K562 (cell line): ENCODE data around the gene MBD3L4. TPM values are rescaled to one million over a fixed set of nuclear protein-coding genes. Genes with fewer than 3 reads are reported as not detected.
"Not testable (repeated sequence)": the region's sequence is repeated elsewhere in the genome, so short reads cannot be mapped to it uniquely, and the experiment has no call there.

Source experiments
- ATAC-seq: fragments of 200-7000 bp; cut with Tn5 transposase; 3 replicates; pipeline ENCODE4 v1.9.1; 2020; ENCODE audit warnings: moderate library complexity
- BruUV-seq: library from RNA; stranded (reverse); fragments of 400-500 nt; replicated peaks from 2 replicates; lab custom pipeline; 2021; lab: Mats Ljungman, UMichigan
- CTCF ChIA-PET: fragments of 300-600 bp; formaldehyde crosslinking; extraction: SDS; loops from one replicate; lab custom pipeline; 2021; ENCODE audit warnings: low intra/inter-chr PET ratio; lab: Yijun Ruan, JAX
- POLR2A ChIA-PET: fragments of 300-600, 350-650 bp; sonication (Branson Sonifier 250); formaldehyde crosslinking; extraction: SDS; loops from one replicate; lab custom pipeline; 2021; ENCODE audit warnings: antibody characterized with exemption, inconsistent platforms; lab: Yijun Ruan, JAX
- DNase-seq, 4 experiments: peaks; one replicate each; pipeline versions ENCODE4 v3.0.0 to v3.0.0-alpha.2; 2011 to 2018; ENCODE audit warnings: low spot score in 3 of 4, mixed read lengths in 3 of 4; ENCODE audit errors: extremely low read depth in 1 of 4
- FAIRE-seq: peaks from 2 replicates; lab custom pipeline; 2011; peaks lifted over from hg19 to GRCh38; lab: Jason Lieb, UNC
- H2AFZ ChIP-seq: 2 replicates; pipeline ENCODE4 v1.6.0; 2011; ENCODE audit warnings: low read depth, low read length, control low read depth, inconsistent platforms
- H3K27ac ChIP-seq: fragments of 200-600 bp; 3 replicates; pipeline ENCODE4 v1.8.0; 2011; ENCODE audit warnings: low read depth, mild to moderate bottlenecking, control low read depth, inconsistent platforms, low read length, moderate library complexity, mixed read lengths; ENCODE audit errors: extremely low read depth
- H3K27me3 ChIP-seq, 2 experiments: fragments of 300-600 bp in 1 of 2; 2 replicates in 1 of 2; 3 replicates in 1 of 2; pipeline versions ENCODE4 v1.6.0 to v1.8.0; 2011; ENCODE audit warnings: inconsistent platforms in 2 of 2, low read length in 2 of 2, mild to moderate bottlenecking in 1 of 2, mixed read lengths in 1 of 2, moderate library complexity in 1 of 2; ENCODE audit not compliant: control insufficient read depth in 2 of 2, insufficient read depth in 2 of 2
- H3K36me3 ChIP-seq: fragments of 300-600 bp; 3 replicates; pipeline ENCODE4 v1.8.0; 2011; ENCODE audit warnings: mild to moderate bottlenecking, low read length, inconsistent platforms; ENCODE audit not compliant: control insufficient read depth, insufficient read depth
- H3K4me1 ChIP-seq, 2 experiments: fragments of 200-600 bp in 1 of 2; replicated peaks in 1 of 2; 2 replicates in 1 of 2; 3 replicates in 1 of 2; pipeline versions ENCODE4 v1.5.1 to v1.8.0; 2011; ENCODE audit warnings: inconsistent platforms in 2 of 2, low read length in 2 of 2, mild to moderate bottlenecking in 1 of 2, mixed read lengths in 1 of 2, moderate library complexity in 1 of 2; ENCODE audit not compliant: control insufficient read depth in 2 of 2, insufficient read depth in 2 of 2
- H3K4me2 ChIP-seq: 2 replicates; pipeline ENCODE4 v1.6.1; 2011; ENCODE audit warnings: low read length, control low read depth, inconsistent platforms, mixed read lengths; ENCODE audit not compliant: insufficient read depth
- H3K4me3 ChIP-seq: fragments of 200-600 bp; sonication (generic), shearing (Covaris generic); 2 replicates; pipeline ENCODE4 v1.5.1; 2016; ENCODE audit warnings: control low read depth, inconsistent platforms
- H3K79me2 ChIP-seq: fragments of 200-600 bp; 3 replicates; pipeline ENCODE4 v1.8.0; 2011; ENCODE audit warnings: low read length, inconsistent platforms; ENCODE audit not compliant: control insufficient read depth, insufficient read depth
- H3K9ac ChIP-seq, 2 experiments: 2 replicates each; pipeline versions ENCODE4 v1.6.0 to v1.6.1; 2011; ENCODE audit warnings: low read depth in 2 of 2, low read length in 2 of 2, control low read depth in 1 of 2, inconsistent platforms in 1 of 2, mild to moderate bottlenecking in 1 of 2, mixed read lengths in 1 of 2; ENCODE audit not compliant: insufficient read depth in 1 of 2
- H3K9me1 ChIP-seq: one replicate; pipeline ENCODE4 v1.6.0; 2011; ENCODE audit warnings: inconsistent platforms, mild to moderate bottlenecking, low read length, moderate library complexity; ENCODE audit not compliant: control insufficient read depth, insufficient read depth
- H3K9me3 ChIP-seq: replicated peaks from 2 replicates; pipeline ENCODE4 v1.5.1; 2011; ENCODE audit warnings: low read depth, low read length, inconsistent platforms; ENCODE audit not compliant: control insufficient read depth, insufficient read depth
- H4K20me1 ChIP-seq: replicated peaks from 2 replicates; pipeline ENCODE4 v1.6.1; 2011; ENCODE audit warnings: low read length, inconsistent platforms, mixed read lengths; ENCODE audit not compliant: control insufficient read depth, insufficient read depth
- WGBS: fragments of 100-300 bp; shearing (Covaris generic); methylation state at CpG from one replicate; pipeline ENCODE4 v1.1.6; 2016; ENCODE audit warnings: low coverage, mixed read lengths; ENCODE audit not compliant: insufficient coverage; ENCODE audit errors: missing lambda C conversion rate; 5-methylcytosine and 5-hydroxymethylcytosine counted together
- in situ Hi-C: fragments of 300-500 bp; cut with MboI; formaldehyde crosslinking; loops from 4 replicates; pipeline ENCODE4 v1.15.0; 2018; ENCODE audit warnings: inconsistent platforms, mixed read lengths
- intact Hi-C: fragments of 100-400 bp; cut with micrococcal nuclease; formaldehyde crosslinking; loops from 2 replicates; pipeline ENCODE4 v1.14.2; 2022
- polyA plus RNA-seq, 8 experiments: library from polyadenylated mRNA; depleted of rRNA in 4 of 8; stranded (reverse) in 5 of 8; unstranded in 3 of 8; fragments of >200 nt; fragmentation: Nextera tagmentation in 2 of 8; fragmentation: Illumina TruSeq in 1 of 8; extraction: Ambion mirVana in 2 of 8; extraction: Trizol in 1 of 8; gene quantifications; 2 replicates each; pipeline versions ENCODE4 v1.2.1 to v1.2.3, GENCODE V29; 2011 to 2014; ENCODE audit warnings: inconsistent platforms in 1 of 8, missing spikeins in 1 of 8
- total RNA-seq, 7 experiments: library from RNA; depleted of rRNA in 6 of 7; stranded (reverse); fragments of >200 nt in 6 of 7; fragmentation: Illumina TruSeq in 2 of 7; extraction: Trizol in 2 of 7; gene quantifications; 2 replicates each; pipeline versions ENCODE4 v1.2.1 to v1.2.3, GENCODE V29; 2011 to 2021; ENCODE audit warnings: low replicate concordance in 1 of 7

MBD3L4 gene
- total and polyA plus RNA-seq, 9 of the 15 experiments (the other 6 are each of a cell fraction or from before 2014, with no cell fraction given), result not detected

GRCh38 chr19:7052896-7053295, 12.9 kb upstream of the MBD3L4 start:
- H3K9ac ChIP-seq, BruUV-seq, H3K36me3 ChIP-seq, ATAC-seq, POLR2A ChIA-PET, H2AFZ ChIP-seq, H4K20me1 ChIP-seq, DNase-seq, CTCF ChIA-PET, H3K9me3 ChIP-seq, H3K4me1 ChIP-seq, H3K79me2 ChIP-seq, H3K4me2 ChIP-seq, FAIRE-seq, H3K27me3 ChIP-seq, H3K4me3 ChIP-seq, intact Hi-C loops, H3K9me1 ChIP-seq, H3K27ac ChIP-seq, in situ Hi-C loops: not testable (repeated sequence)
- 23% methylated on average over 7 of the region's 7 CpGs for WGBS

GRCh38 chr19:7051421-7051820, 11.4 kb upstream of the MBD3L4 start:
- H3K27ac ChIP-seq, DNase-seq, H3K4me3 ChIP-seq, H3K9ac ChIP-seq, BruUV-seq, CTCF ChIA-PET, FAIRE-seq, H4K20me1 ChIP-seq, H3K36me3 ChIP-seq, POLR2A ChIA-PET, H3K4me2 ChIP-seq, intact Hi-C loops, H3K9me3 ChIP-seq, H3K79me2 ChIP-seq, H2AFZ ChIP-seq, H3K27me3 ChIP-seq, in situ Hi-C loops, H3K9me1 ChIP-seq, H3K4me1 ChIP-seq, ATAC-seq: not testable (repeated sequence)
- 3% methylated on average over 2 of the region's 5 CpGs for WGBS

GRCh38 chr19:7049021-7049420, 9.0 kb upstream of the MBD3L4 start, which contains the start of gene MBD3L2:
Gene MBD3L2, plus strand, starts transcription at chr19:7049321. Its CDS starts 53 bp downstream, at chr19:7049374.
- ATAC-seq, H3K9me1 ChIP-seq, H3K4me1 ChIP-seq, POLR2A ChIA-PET, in situ Hi-C loops, H3K4me3 ChIP-seq, intact Hi-C loops, H4K20me1 ChIP-seq, FAIRE-seq, H2AFZ ChIP-seq, H3K27me3 ChIP-seq, H3K27ac ChIP-seq, H3K9me3 ChIP-seq, H3K9ac ChIP-seq, H3K79me2 ChIP-seq, DNase-seq, H3K4me2 ChIP-seq, BruUV-seq, CTCF ChIA-PET, H3K36me3 ChIP-seq: not testable (repeated sequence)
- no CpG with 5 or more reads among the region's 7 CpGs for WGBS

GRCh38 chr19:7041563-7041962, 1.6 kb upstream of the MBD3L4 start:
- H3K27ac ChIP-seq, H3K36me3 ChIP-seq, intact Hi-C loops, ATAC-seq, H3K4me2 ChIP-seq, H3K9me3 ChIP-seq, H3K9ac ChIP-seq, POLR2A ChIA-PET, H2AFZ ChIP-seq, H3K9me1 ChIP-seq, H3K79me2 ChIP-seq, H4K20me1 ChIP-seq, in situ Hi-C loops, H3K4me1 ChIP-seq, CTCF ChIA-PET, FAIRE-seq, DNase-seq, H3K27me3 ChIP-seq, BruUV-seq, H3K4me3 ChIP-seq: not testable (repeated sequence)
- WGBS, result no CpG with 5 or more reads among the region's 2 CpGs
